ENCODE data around the gene ANKRD6.

Gene ANKRD6

DNA sequence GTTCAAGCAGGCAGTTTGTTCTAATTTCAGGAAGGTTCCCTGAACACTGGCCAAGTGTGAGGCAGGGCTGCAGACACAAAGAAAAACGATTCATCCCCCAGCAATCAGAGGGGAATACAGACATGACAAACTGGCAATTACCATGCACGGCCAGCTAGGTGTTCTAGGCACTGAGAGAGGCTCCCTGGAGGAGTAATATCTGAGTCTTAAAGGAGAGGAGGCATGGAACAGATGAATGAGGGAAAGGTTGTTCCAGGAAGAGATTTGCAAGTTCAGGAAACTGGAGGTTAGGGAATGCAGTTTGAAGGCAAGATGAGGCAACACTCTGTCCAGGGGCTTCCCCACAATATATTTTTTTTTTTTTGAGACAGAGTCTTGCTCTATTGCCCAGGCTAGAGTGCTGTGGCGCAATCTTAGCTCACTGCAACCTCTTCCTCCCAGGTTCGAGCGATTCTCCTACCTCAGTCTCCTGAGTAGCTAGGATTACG lies 32.0 kb upstream of the ANKRD6 start:
- Histone ChIP-seq H3K4me1 (ENCODE audit: control insufficient read depth, low read depth, low read length) (peaks cover 10% of the 10 kb centered on the region), H3K36me3 (ENCODE audit: control insufficient read depth, insufficient read depth, low read length) (no peaks in the 10 kb centered on the region), H3K9ac (ENCODE audit: low read length) (no peak overlapping the region), H3K18ac (ENCODE audit: low read length) (no peak overlapping the region), H2BK5ac (ENCODE audit: low read length) (no peak overlapping the region), H3K4me3 (ENCODE audit: low read length) (no peak overlapping the region), H3K79me1 (ENCODE audit: low read length) (peaks cover 2% of the 10 kb centered on the region), H3K23ac (ENCODE audit: low read length) (no peak overlapping the region), H3K56ac (ENCODE audit: low read length) (no peak overlapping the region), H4K8ac (ENCODE audit: low read depth, low read length) (no peak overlapping the region), H2AK5ac (ENCODE audit: low read length) (no peak overlapping the region), H4K5ac (ENCODE audit: low read length) (no peak overlapping the region), H3K27me3 (ENCODE audit: insufficient read depth, low read length, poor library complexity) (no peaks in the 10 kb centered on the region), H3K27ac (ENCODE audit: low read depth, low read length) (no peak overlapping the region), H2BK120ac (ENCODE audit: low read depth, low read length) (no peak overlapping the region), H3K79me2 (ENCODE audit: control insufficient read depth, insufficient read depth, low read length) (no peaks in the 10 kb centered on the region), H3K4me2 (ENCODE audit: low read length) (no peak overlapping the region), H2BK15ac (replicated peaks; ENCODE audit: low read depth) (no peak overlapping the region), H3K4ac (ENCODE audit: low read depth, low read length) (no peak overlapping the region)
- DNase-seq, result no peak
- no CpG with 5 or more reads among the region's 6 CpGs for WGBS (ENCODE audit: extremely low coverage, insufficient coverage, low lambda C conversion rate)

DNA sequence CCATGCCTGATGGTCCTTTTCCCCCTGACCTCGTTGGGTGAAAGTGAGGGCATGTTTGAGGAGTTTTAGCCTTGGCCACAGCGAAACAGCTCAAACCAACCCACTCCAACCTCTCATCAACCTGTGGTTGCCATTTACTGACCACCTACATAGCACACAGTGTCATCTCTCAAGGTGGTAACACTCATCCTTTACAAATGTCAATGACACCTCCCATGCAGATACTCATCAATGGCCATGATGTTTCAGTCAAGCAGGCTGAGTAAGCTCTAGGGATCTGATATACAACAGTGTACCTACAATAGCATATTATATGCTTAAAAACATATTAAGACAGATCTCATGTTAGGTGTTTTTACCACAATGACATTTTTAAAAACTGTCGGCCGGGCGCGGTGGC lies 30.2 kb upstream of the ANKRD6 start:
- Histone ChIP-seq H3K79me1 (ENCODE audit: low read length) (peaks cover 2% of the 10 kb centered on the region), H3K9ac (ENCODE audit: low read length) (no peak overlapping the region), H3K4me1 (ENCODE audit: control insufficient read depth, low read depth, low read length) (peaks cover 10% of the 10 kb centered on the region), H2BK120ac (ENCODE audit: low read depth, low read length) (no peak overlapping the region), H3K36me3 (ENCODE audit: control insufficient read depth, insufficient read depth, low read length) (no peaks in the 10 kb centered on the region), H2BK5ac (ENCODE audit: low read length) (no peak overlapping the region), H3K27ac (ENCODE audit: low read depth, low read length) (no peak overlapping the region), H3K4me2 (ENCODE audit: low read length) (no peak overlapping the region), H3K18ac (ENCODE audit: low read length) (no peak overlapping the region), H3K23ac (ENCODE audit: low read length) (no peak overlapping the region), H4K5ac (ENCODE audit: low read length) (no peak overlapping the region), H3K4ac (ENCODE audit: low read depth, low read length) (no peak overlapping the region), H2AK5ac (ENCODE audit: low read length) (no peak overlapping the region), H4K8ac (ENCODE audit: low read depth, low read length) (no peak overlapping the region), H3K56ac (ENCODE audit: low read length) (no peak overlapping the region), H3K79me2 (ENCODE audit: control insufficient read depth, insufficient read depth, low read length) (no peaks in the 10 kb centered on the region), H3K4me3 (ENCODE audit: low read length) (no peak overlapping the region), H2BK15ac (replicated peaks; ENCODE audit: low read depth) (no peak overlapping the region), H3K27me3 (ENCODE audit: insufficient read depth, low read length, poor library complexity) (no peaks in the 10 kb centered on the region)
- DNase-seq, result no peak
- no CpG with 5 or more reads among the region's 6 CpGs for WGBS (ENCODE audit: extremely low coverage, insufficient coverage, low lambda C conversion rate)

DNA sequence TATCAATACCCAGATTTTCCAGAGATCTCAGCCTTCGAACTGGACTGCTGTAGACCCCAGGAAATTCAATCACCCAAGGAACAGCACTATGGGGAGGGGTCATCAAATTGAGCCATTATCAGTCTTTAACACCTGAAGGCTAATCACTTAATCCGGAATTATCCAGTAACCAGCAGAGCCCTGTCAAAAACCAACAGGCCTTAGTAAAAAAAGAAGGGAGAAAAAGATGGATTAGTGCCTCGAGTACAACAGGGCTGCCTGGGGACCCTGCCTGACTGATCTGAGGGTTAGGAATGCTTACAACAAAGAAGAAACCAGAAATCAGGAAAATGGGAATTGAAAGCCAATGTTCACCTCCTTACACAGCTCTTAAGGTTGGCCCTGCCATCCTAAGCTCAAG lies 28.4 kb upstream of the ANKRD6 start:
- H3K56ac ChIP-seq (ENCODE audit: low read length), result no peak overlapping the region
- no peak overlapping the region for H2BK5ac ChIP-seq (ENCODE audit: low read length)
- no peak overlapping the region for H3K4me3 ChIP-seq (ENCODE audit: low read length)
- H2BK15ac ChIP-seq (replicated peaks; ENCODE audit: low read depth), result no peak overlapping the region
- no peak overlapping the region for H3K18ac ChIP-seq (ENCODE audit: low read length)
- DNase-seq, result no peak
- H3K23ac ChIP-seq (ENCODE audit: low read length), result no peak overlapping the region
- H3K79me1 ChIP-seq (ENCODE audit: low read length), result peaks cover 2% of the 10 kb centered on the region
- H3K4me2 ChIP-seq (ENCODE audit: low read length), result no peak overlapping the region
- no peak overlapping the region for H2AK5ac ChIP-seq (ENCODE audit: low read length)
- H3K27me3 ChIP-seq (ENCODE audit: insufficient read depth, low read length, poor library complexity), result no peaks in the 10 kb centered on the region
- H3K79me2 ChIP-seq (ENCODE audit: control insufficient read depth, insufficient read depth, low read length), result no peaks in the 10 kb centered on the region
- no peak overlapping the region for H4K8ac ChIP-seq (ENCODE audit: low read depth, low read length)
- peaks cover 3% of the 10 kb centered on the region for H3K4me1 ChIP-seq (ENCODE audit: control insufficient read depth, low read depth, low read length)
- H3K4ac ChIP-seq (ENCODE audit: low read depth, low read length), result no peak overlapping the region
- no peak overlapping the region for H3K9ac ChIP-seq (ENCODE audit: low read length)
- no peak overlapping the region for H3K27ac ChIP-seq (ENCODE audit: low read depth, low read length)
- no CpG with 5 or more reads among the region's 3 CpGs for WGBS (ENCODE audit: extremely low coverage, insufficient coverage, low lambda C conversion rate)
- H2BK120ac ChIP-seq (ENCODE audit: low read depth, low read length), result no peak overlapping the region
- no peaks in the 10 kb centered on the region for H3K36me3 ChIP-seq (ENCODE audit: control insufficient read depth, insufficient read depth, low read length)
- H4K5ac ChIP-seq (ENCODE audit: low read length), result no peak overlapping the region

DNA sequence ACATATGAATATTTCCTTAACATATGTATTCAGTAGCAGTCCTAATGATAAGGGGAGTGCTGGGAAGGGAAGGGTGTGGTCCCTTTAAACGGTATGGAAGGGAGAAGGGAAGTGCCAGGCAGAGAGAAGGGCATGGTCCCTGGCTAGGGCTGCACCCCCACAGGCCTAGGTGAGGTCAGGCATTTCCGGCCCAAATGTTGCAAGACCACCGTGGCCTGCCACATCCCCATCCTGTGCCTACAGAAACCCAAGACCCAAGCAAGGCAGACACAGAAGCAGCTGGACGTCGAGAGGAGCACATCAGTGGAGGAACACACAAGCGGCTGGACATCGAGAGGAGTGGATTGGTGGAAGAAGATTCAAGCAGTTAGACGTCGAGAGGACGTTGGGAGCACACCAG lies 26.8 kb upstream of the ANKRD6 start:
- Histone ChIP-seq H4K8ac (ENCODE audit: low read depth, low read length) (no peak overlapping the region), H3K4me2 (ENCODE audit: low read length) (no peak overlapping the region), H3K36me3 (ENCODE audit: control insufficient read depth, insufficient read depth, low read length) (no peaks in the 10 kb centered on the region), H3K27ac (ENCODE audit: low read depth, low read length) (no peak overlapping the region), H4K5ac (ENCODE audit: low read length) (no peak overlapping the region), H3K79me1 (ENCODE audit: low read length) (peaks cover 2% of the 10 kb centered on the region), H3K27me3 (ENCODE audit: insufficient read depth, low read length, poor library complexity) (no peaks in the 10 kb centered on the region), H3K79me2 (ENCODE audit: control insufficient read depth, insufficient read depth, low read length) (no peaks in the 10 kb centered on the region), H3K4ac (ENCODE audit: low read depth, low read length) (no peak overlapping the region), H3K4me3 (ENCODE audit: low read length) (no peak overlapping the region), H2BK15ac (replicated peaks; ENCODE audit: low read depth) (no peak overlapping the region), H2AK5ac (ENCODE audit: low read length) (no peak overlapping the region), H3K23ac (ENCODE audit: low read length) (no peak overlapping the region), H3K9ac (ENCODE audit: low read length) (no peak overlapping the region), H2BK5ac (ENCODE audit: low read length) (no peak overlapping the region), H3K4me1 (ENCODE audit: control insufficient read depth, low read depth, low read length) (peaks cover 3% of the 10 kb centered on the region), H3K56ac (ENCODE audit: low read length) (peak overlapping the region; percentile 30), H3K18ac (ENCODE audit: low read length) (no peak overlapping the region), H2BK120ac (ENCODE audit: low read depth, low read length) (no peak overlapping the region)
- no CpG with 5 or more reads among the region's 10 CpGs for WGBS (ENCODE audit: extremely low coverage, insufficient coverage, low lambda C conversion rate)
- DNase-seq, result no peak

DNA sequence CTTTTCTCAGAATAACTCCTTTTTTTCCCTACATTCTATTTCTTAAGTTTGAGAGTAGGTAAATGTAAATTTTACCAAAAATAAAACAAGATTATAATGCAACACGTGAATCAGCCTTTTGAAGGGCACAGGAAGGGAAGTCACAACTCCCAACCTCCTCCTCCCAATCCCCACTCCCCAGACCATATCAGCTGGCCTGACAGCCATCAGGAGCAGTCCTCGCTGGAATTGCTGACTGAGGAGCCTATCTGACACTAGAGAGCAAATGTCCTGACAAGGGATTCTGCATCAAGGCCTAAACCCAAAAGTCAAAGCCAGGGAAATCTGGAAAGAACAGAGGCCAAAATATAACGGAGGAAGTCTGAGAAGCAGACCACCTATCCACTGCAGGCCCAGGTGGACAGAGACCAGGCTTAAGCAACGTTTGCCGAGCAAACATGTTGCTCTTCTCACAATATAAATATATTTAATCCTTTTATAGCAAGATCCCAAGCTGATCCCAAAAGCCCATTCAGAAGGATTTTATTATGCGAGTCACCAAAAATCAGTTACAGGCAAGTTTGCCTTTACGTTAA lies 23.4 kb upstream of the ANKRD6 start:
- Histone ChIP-seq H3K4me2 (ENCODE audit: low read length) (peak overlapping the region; percentile 2), H3K79me2 (ENCODE audit: control insufficient read depth, insufficient read depth, low read length) (no peaks in the 10 kb centered on the region), H3K4me3 (ENCODE audit: low read length) (no peak overlapping the region), H2BK120ac (ENCODE audit: low read depth, low read length) (no peak overlapping the region), H3K18ac (ENCODE audit: low read length) (no peak overlapping the region), H2BK5ac (ENCODE audit: low read length) (no peak overlapping the region), H2AK5ac (ENCODE audit: low read length) (no peak overlapping the region), H3K9ac (ENCODE audit: low read length) (no peak overlapping the region), H3K56ac (ENCODE audit: low read length) (no peak overlapping the region), H3K4ac (ENCODE audit: low read depth, low read length) (no peak overlapping the region), H3K27ac (ENCODE audit: low read depth, low read length) (no peak overlapping the region), H3K79me1 (ENCODE audit: low read length) (peaks cover 2% of the 10 kb centered on the region), H3K36me3 (ENCODE audit: control insufficient read depth, insufficient read depth, low read length) (no peaks in the 10 kb centered on the region), H4K8ac (ENCODE audit: low read depth, low read length) (no peak overlapping the region), H4K5ac (ENCODE audit: low read length) (no peak overlapping the region), H3K4me1 (ENCODE audit: control insufficient read depth, low read depth, low read length) (peaks cover 3% of the 10 kb centered on the region), H2BK15ac (replicated peaks; ENCODE audit: low read depth) (no peak overlapping the region), H3K27me3 (ENCODE audit: insufficient read depth, low read length, poor library complexity) (no peaks in the 10 kb centered on the region), H3K23ac (ENCODE audit: low read length) (no peak overlapping the region)
- DNase-seq, result peak; percentile 72
- no CpG with 5 or more reads among the region's 7 CpGs for WGBS (ENCODE audit: extremely low coverage, insufficient coverage, low lambda C conversion rate)

DNA sequence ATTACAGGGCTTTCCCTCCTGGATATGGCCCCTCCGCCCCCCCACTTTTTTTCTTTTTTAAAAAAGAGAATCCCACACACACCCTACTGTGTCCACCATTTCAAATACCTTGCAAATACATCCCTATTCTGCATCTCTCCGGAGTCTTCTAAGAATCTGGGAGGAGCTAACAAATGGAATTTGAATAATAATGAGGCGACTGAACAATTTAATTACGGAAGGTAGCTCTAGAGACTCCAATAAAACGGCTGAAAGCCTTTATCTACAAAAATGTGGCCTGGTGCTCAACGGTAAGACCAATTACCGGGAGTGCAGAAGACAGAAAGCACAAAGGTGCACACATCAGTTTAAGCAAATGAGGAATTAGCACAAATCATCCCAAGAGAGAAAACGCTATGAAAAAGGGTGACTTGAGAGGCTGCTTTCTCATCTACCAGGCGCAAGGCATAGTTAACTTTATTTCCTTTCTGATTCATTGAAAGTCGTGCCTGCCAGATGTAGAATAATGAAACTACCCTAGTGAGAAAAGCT lies 22.7 kb upstream of the ANKRD6 start:
- no peak overlapping the region for H2BK5ac ChIP-seq (ENCODE audit: low read length)
- no peak overlapping the region for H3K56ac ChIP-seq (ENCODE audit: low read length)
- no peaks in the 10 kb centered on the region for H3K36me3 ChIP-seq (ENCODE audit: control insufficient read depth, insufficient read depth, low read length)
- no peak overlapping the region for H3K9ac ChIP-seq (ENCODE audit: low read length)
- peaks cover 2% of the 10 kb centered on the region for H3K4me1 ChIP-seq (ENCODE audit: control insufficient read depth, low read depth, low read length)
- H3K79me2 ChIP-seq (ENCODE audit: control insufficient read depth, insufficient read depth, low read length), result no peaks in the 10 kb centered on the region
- no peak overlapping the region for H3K4ac ChIP-seq (ENCODE audit: low read depth, low read length)
- no peak overlapping the region for H4K8ac ChIP-seq (ENCODE audit: low read depth, low read length)
- H3K4me3 ChIP-seq (ENCODE audit: low read length), result no peak overlapping the region
- H3K27me3 ChIP-seq (ENCODE audit: insufficient read depth, low read length, poor library complexity), result no peaks in the 10 kb centered on the region
- no peak overlapping the region for H3K18ac ChIP-seq (ENCODE audit: low read length)
- H2BK120ac ChIP-seq (ENCODE audit: low read depth, low read length), result no peak overlapping the region
- H3K4me2 ChIP-seq (ENCODE audit: low read length), result peak overlapping the region; percentile 2
- DNase-seq, result no peak
- WGBS (ENCODE audit: extremely low coverage, insufficient coverage, low lambda C conversion rate), result no CpG with 5 or more reads among the region's 10 CpGs
- no peak overlapping the region for H3K23ac ChIP-seq (ENCODE audit: low read length)
- H4K5ac ChIP-seq (ENCODE audit: low read length), result no peak overlapping the region
- H3K27ac ChIP-seq (ENCODE audit: low read depth, low read length), result no peak overlapping the region
- H2BK15ac ChIP-seq (replicated peaks; ENCODE audit: low read depth), result no peak overlapping the region
- peaks cover 1% of the 10 kb centered on the region for H3K79me1 ChIP-seq (ENCODE audit: low read length)
- H2AK5ac ChIP-seq (ENCODE audit: low read length), result no peak overlapping the region
